Measurements from ENCODE around the gene FCHSD1. TPM values are rescaled to one million over a fixed set of nuclear protein-coding genes. Genes with fewer than 3 reads are reported as not detected.

FCHSD1 gene
- polyA plus RNA-seq, 3 donors = 3.0 to 73.3 (median 3.4) TPM

- intact Hi-C loops (cut with micrococcal nuclease) = no loop called here
- peak overlapping the region; percentile 99 to 100 (median 100) for H3K27ac Mint-ChIP-seq
- Histone ChIP-seq H3K27me3 (ENCODE audit: control insufficient read depth in 2 of 2, insufficient read depth in 2 of 2, low read length in 2 of 2) (no peaks in the 10 kb centered on the region), H3K9me3 (replicated peaks in 1 of 2; ENCODE audit: control insufficient read depth in 1 of 2, insufficient read depth in 1 of 2, low read length in 2 of 2) (no peaks in the 10 kb centered on the region), H2AFZ (ENCODE audit: insufficient read depth, low read depth, low read length, poor library complexity, severe bottlenecking) (no peak overlapping the region), H3K4me1 (ENCODE audit: control insufficient read depth in 1 of 2, insufficient read depth in 2 of 2, low read length in 2 of 2) (peaks cover 84 to 98% of the 10 kb centered on the region in 2 donors), H3K79me2 (ENCODE audit: insufficient read depth, low read length) (peaks cover 94% of the 10 kb centered on the region), H3K27ac (ENCODE audit: low read depth in 1 of 2, low read length in 2 of 2) (peak overlapping the region; percentile 36 to 97), H4K20me1 (ENCODE audit: insufficient read depth, low read length) (peaks cover 13% of the 10 kb centered on the region), H3K36me3 (replicated peaks in 1 of 2; ENCODE audit: control insufficient read depth in 1 of 2, insufficient read depth in 2 of 2, low read length in 2 of 2) (peaks cover 4 to 14% of the 10 kb centered on the region in 2 donors), H3K4me3 (replicated peaks in 1 of 3; ENCODE audit: low read depth in 2 of 3, low read length in 3 of 3) (peak overlapping the region in 1 of 3 experiments; percentile 1), H3K9ac (ENCODE audit: insufficient read depth, low read length, poor library complexity, severe bottlenecking) (no peak overlapping the region), H3K4me2 (replicated peaks; ENCODE audit: extremely low read depth, low read length, poor library complexity, severe bottlenecking) (no peak overlapping the region)
- no CpG with 5 or more reads among the region's 2 CpGs for WGBS (ENCODE audit: insufficient coverage)
- peaks cover 87% of the 10 kb centered on the region for H3K4me1 Mint-ChIP-seq
- peaks cover 0 to 2% (median 0%) of the 10 kb centered on the region in 7 donors for H3K9me3 Mint-ChIP-seq
- H3K36me3 Mint-ChIP-seq = peaks cover 16 to 41% of the 10 kb centered on the region in 2 donors
- TF ChIP-seq CTCF (IDR thresholded peaks at IDR 0.05) = no peak
- H3K27me3 Mint-ChIP-seq (ENCODE audit: low read depth in 3 of 3) = no peaks in the 10 kb centered on the region
- no peak overlapping the region for H3K4me3 Mint-ChIP-seq
- no peak for DNase-seq
Observed at GRCh38 chr5:141608046-141608445, 43.2 kb downstream of the FCHSD1 start.

- H3K4me3 ChIP-seq (replicated peaks in 1 of 3; ENCODE audit: low read depth in 2 of 3, low read length in 3 of 3) = peak overlapping the region in 2 of 3 experiments; percentile 32 to 53
- H3K27ac ChIP-seq (ENCODE audit: low read depth in 1 of 2, low read length in 2 of 2) = peak overlapping the region; percentile 89 to 97
- H3K4me3 Mint-ChIP-seq = peak overlapping the region; percentile 56 to 61
- H4K20me1 ChIP-seq (ENCODE audit: insufficient read depth, low read length) = peaks cover 9% of the 10 kb centered on the region
- H3K9me3 ChIP-seq (replicated peaks in 1 of 2; ENCODE audit: control insufficient read depth in 1 of 2, insufficient read depth in 1 of 2, low read length in 2 of 2) = no peaks in the 10 kb centered on the region
- peaks cover 0 to 2% (median 0%) of the 10 kb centered on the region in 7 donors for H3K9me3 Mint-ChIP-seq
- peaks cover 14 to 32% of the 10 kb centered on the region in 2 donors for H3K36me3 Mint-ChIP-seq
- peak overlapping the region; percentile 99 to 100 (median 100) for H3K27ac Mint-ChIP-seq
- TF ChIP-seq CTCF (IDR thresholded peaks at IDR 0.05) = no peak
- H2AFZ ChIP-seq (ENCODE audit: insufficient read depth, low read depth, low read length, poor library complexity, severe bottlenecking) = no peak overlapping the region
- H3K79me2 ChIP-seq (ENCODE audit: insufficient read depth, low read length) = peaks cover 94% of the 10 kb centered on the region
- H3K36me3 ChIP-seq (replicated peaks in 1 of 2; ENCODE audit: control insufficient read depth in 1 of 2, insufficient read depth in 2 of 2, low read length in 2 of 2) = no peaks in the 10 kb centered on the region
- H3K4me2 ChIP-seq (replicated peaks; ENCODE audit: extremely low read depth, low read length, poor library complexity, severe bottlenecking) = peak overlapping the region; percentile 62
- H3K9ac ChIP-seq (ENCODE audit: insufficient read depth, low read length, poor library complexity, severe bottlenecking) = peak overlapping the region; percentile 65
- peaks cover 89% of the 10 kb centered on the region for H3K4me1 Mint-ChIP-seq
- peaks cover 88 to 98% of the 10 kb centered on the region in 2 donors for H3K4me1 ChIP-seq (ENCODE audit: control insufficient read depth in 1 of 2, insufficient read depth in 2 of 2, low read length in 2 of 2)
- DNase-seq = peak; percentile 88 to 95 (median 92)
- H3K27me3 ChIP-seq (ENCODE audit: control insufficient read depth in 2 of 2, insufficient read depth in 2 of 2, low read length in 2 of 2) = no peaks in the 10 kb centered on the region
- no peaks in the 10 kb centered on the region for H3K27me3 Mint-ChIP-seq (ENCODE audit: low read depth in 3 of 3)
- intact Hi-C loops (cut with micrococcal nuclease) = no loop called here
- WGBS (ENCODE audit: insufficient coverage) = 0% methylated on average over 5 of the region's 6 CpGs
Observed at GRCh38 chr5:141605523-141606277, 45.5 kb downstream of the FCHSD1 start.
